Measurements from ENCODE around the gene SH2D5. TPM values are rescaled to one million over a fixed set of nuclear protein-coding genes. Genes with fewer than 3 reads are reported as not detected.

Gene SH2D5
- total RNA-seq, 1 experiment from 2014 or later = 1.1 TPM

- Histone ChIP-seq H3K27me3 (replicated peaks; ENCODE audit: insufficient read depth, low read depth, low read length, poor library complexity) (no peaks in the 10 kb centered on the region), H3K4me1 (ENCODE audit: insufficient read depth, low read length, poor library complexity, severe bottlenecking) (no peaks in the 10 kb centered on the region), H3K4me3 (ENCODE audit: low read depth, low read length, poor library complexity, severe bottlenecking) (no peak overlapping the region), H3K27ac (ENCODE audit: low read depth, low read length, poor library complexity, severe bottlenecking) (no peak overlapping the region), H3K9me3 (ENCODE audit: low read depth, low read length, poor library complexity, severe bottlenecking) (no peaks in the 10 kb centered on the region), H3K36me3 (ENCODE audit: insufficient read depth, low read length, poor library complexity, severe bottlenecking) (no peaks in the 10 kb centered on the region)
- ChIA-PET CTCF (no interaction called here), POLR2A (ENCODE audit: low non-redundant PET) (no interaction called here)
- no peak for TF ChIP-seq EZH2 (IDR thresholded peaks at IDR 0.05; ENCODE audit: borderline replicate concordance, low read depth, low read length, poor library complexity, severe bottlenecking)
- TF ChIP-seq CTCF (conservative IDR thresholded peaks at IDR 0.05; ENCODE audit: low read depth, low read length) = no peak
- intact Hi-C loops (cut with micrococcal nuclease; ENCODE audit: unreplicated experiment) = no loop called here
- no peak for DNase-seq (ENCODE audit: low spot score)
- BruUV-seq (replicated peaks) = no TSS peak
Observed at GRCh38 chr1:20686883-20687725, 45.4 kb downstream of the SH2D5 start.

- no peaks in the 10 kb centered on the region for H3K4me1 ChIP-seq (ENCODE audit: insufficient read depth, low read length, poor library complexity, severe bottlenecking)
- H3K4me3 ChIP-seq (ENCODE audit: low read depth, low read length, poor library complexity, severe bottlenecking) = no peak overlapping the region
- intact Hi-C loops (cut with micrococcal nuclease; ENCODE audit: unreplicated experiment) = no loop called here
- TF ChIP-seq EZH2 (IDR thresholded peaks at IDR 0.05; ENCODE audit: borderline replicate concordance, low read depth, low read length, poor library complexity, severe bottlenecking) (no peak), CTCF (conservative IDR thresholded peaks at IDR 0.05; ENCODE audit: low read depth, low read length) (no peak)
- BruUV-seq (replicated peaks) = no TSS peak
- H3K9me3 ChIP-seq (ENCODE audit: low read depth, low read length, poor library complexity, severe bottlenecking) = no peaks in the 10 kb centered on the region
- H3K27ac ChIP-seq (ENCODE audit: low read depth, low read length, poor library complexity, severe bottlenecking) = no peak overlapping the region
- DNase-seq (ENCODE audit: low spot score) = no peak
- POLR2A ChIA-PET (ENCODE audit: low non-redundant PET) = no interaction called here
- H3K27me3 ChIP-seq (replicated peaks; ENCODE audit: insufficient read depth, low read depth, low read length, poor library complexity) = no peaks in the 10 kb centered on the region
- CTCF ChIA-PET = no interaction called here
- H3K36me3 ChIP-seq (ENCODE audit: insufficient read depth, low read length, poor library complexity, severe bottlenecking) = no peaks in the 10 kb centered on the region
Observed at GRCh38 chr1:20685741-20686140, 46.8 kb downstream of the SH2D5 start.

GRCh38 chr1:20685099-20685662, 47.3 kb downstream of the SH2D5 start:
- TF ChIP-seq EZH2 (IDR thresholded peaks at IDR 0.05; ENCODE audit: borderline replicate concordance, low read depth, low read length, poor library complexity, severe bottlenecking) (no peak), CTCF (conservative IDR thresholded peaks at IDR 0.05; ENCODE audit: low read depth, low read length) (no peak)
- no peaks in the 10 kb centered on the region for H3K36me3 ChIP-seq (ENCODE audit: insufficient read depth, low read length, poor library complexity, severe bottlenecking)
- ChIA-PET CTCF (no interaction called here), POLR2A (ENCODE audit: low non-redundant PET) (no interaction called here)
- H3K4me3 ChIP-seq (ENCODE audit: low read depth, low read length, poor library complexity, severe bottlenecking) = no peak overlapping the region
- H3K27me3 ChIP-seq (replicated peaks; ENCODE audit: insufficient read depth, low read depth, low read length, poor library complexity) = no peaks in the 10 kb centered on the region
- no peak for DNase-seq (ENCODE audit: low spot score)
- BruUV-seq (replicated peaks) = no TSS peak
- H3K4me1 ChIP-seq (ENCODE audit: insufficient read depth, low read length, poor library complexity, severe bottlenecking) = no peaks in the 10 kb centered on the region
- H3K27ac ChIP-seq (ENCODE audit: low read depth, low read length, poor library complexity, severe bottlenecking) = no peak overlapping the region
- no peaks in the 10 kb centered on the region for H3K9me3 ChIP-seq (ENCODE audit: low read depth, low read length, poor library complexity, severe bottlenecking)
- intact Hi-C loops (cut with micrococcal nuclease; ENCODE audit: unreplicated experiment) = no loop called here

Measured in A673 (cell line).